Progenitor cell of endocrine pancreas (in vitro differentiated cells): ENCODE measurements around the gene JAK3. TPM values are rescaled to one million over a fixed set of nuclear protein-coding genes. Genes with fewer than 3 reads are reported as not detected.
A peak's percentile ranks its signal among the peaks of the same experiment; 100 is the strongest.

Experiments
- DNase-seq: peaks from one replicate; pipeline ENCODE4 v3.0.0; 2021; ENCODE audit warnings: low spot score; ENCODE audit not compliant: unreplicated experiment
- H3K27ac Mint-ChIP-seq: 2 replicates; pipeline ENCODE4 v1.8.0; 2021; ENCODE audit warnings: mild to moderate bottlenecking, moderate library complexity, mixed read lengths
- H3K27me3 Mint-ChIP-seq: 2 replicates; pipeline ENCODE4 v1.8.0; 2021; ENCODE audit warnings: mixed read lengths
- H3K36me3 Mint-ChIP-seq: 2 replicates; pipeline ENCODE4 v1.8.0; 2022; ENCODE audit warnings: mixed read lengths; ENCODE audit not compliant: insufficient read depth
- H3K4me1 Mint-ChIP-seq: 2 replicates; pipeline ENCODE4 v1.8.0; 2021; ENCODE audit warnings: low read depth, mixed read lengths
- H3K4me3 Mint-ChIP-seq: 2 replicates; pipeline ENCODE4 v1.8.0; 2021; ENCODE audit warnings: low read depth, mild to moderate bottlenecking, moderate library complexity, mixed read lengths
- H3K9me3 Mint-ChIP-seq: 2 replicates; pipeline ENCODE4 v1.8.0; 2021; ENCODE audit warnings: low read depth, mixed read lengths
- total RNA-seq: library from RNA; stranded (reverse); gene quantifications from 2 replicates; pipeline ENCODE4 v1.2.1, GENCODE V29; 2021
- TF ChIP-seq, protein P1 (sequence below): fragments of 200-600 bp; sonication (generic); IDR thresholded peaks from one replicate; pipeline ENCODE4 v1.5.0; 2021; ENCODE audit warnings: antibody characterized with exemption, mild to moderate bottlenecking; ENCODE audit not compliant: unreplicated experiment

JAK3 gene
- total RNA-seq, 1 donor from 2014 or later = 0.74 TPM

DNA sequence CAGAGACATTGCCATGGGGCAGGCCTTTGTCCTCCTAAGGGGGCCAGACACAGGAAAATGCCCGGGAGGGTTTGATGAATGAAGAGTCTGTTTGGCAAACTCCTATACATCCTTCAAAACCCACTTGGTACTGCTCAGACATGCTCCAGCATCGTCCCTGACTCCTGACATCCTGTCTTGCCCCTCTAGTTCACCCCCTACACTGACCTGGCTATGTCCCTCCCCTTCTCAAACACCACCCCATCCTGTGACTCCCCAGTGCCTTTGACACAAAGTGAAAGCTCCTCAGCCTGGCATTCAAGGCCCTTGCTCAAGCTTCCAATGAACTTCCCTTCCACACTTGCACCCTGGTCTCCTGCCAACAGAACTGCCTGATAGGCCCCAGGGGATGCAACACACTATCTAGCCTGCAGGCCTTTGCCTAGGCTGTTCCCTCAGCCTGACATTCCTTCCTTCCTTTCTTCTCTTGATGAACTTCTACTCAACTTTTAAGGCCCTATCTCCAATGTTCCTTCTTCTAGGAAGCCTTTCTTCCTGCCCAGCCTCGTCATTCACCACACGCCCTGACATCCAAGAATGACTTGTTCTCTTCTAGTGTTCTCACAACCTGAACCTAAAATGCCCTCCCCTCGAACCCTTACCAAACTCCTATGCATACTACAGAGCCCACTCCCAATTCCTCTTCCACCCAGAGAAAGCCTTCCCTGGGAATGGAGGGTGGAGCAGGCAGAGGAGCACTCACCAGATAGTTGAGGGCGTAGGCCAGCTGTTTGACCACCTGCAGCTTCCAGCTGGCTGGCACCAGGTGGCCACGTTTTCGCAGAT, 12.4 kb downstream of the JAK3 start:
- Mint-ChIP-seq H3K27ac (no peak overlapping the region), H3K36me3 (no peaks in the 10 kb centered on the region), H3K9me3 (no peaks in the 10 kb centered on the region), H3K4me3 (no peak overlapping the region), H3K27me3 (peaks cover 55% of the 10 kb centered on the region), H3K4me1 (no peaks in the 10 kb centered on the region)
- TF ChIP-seq, protein P1, sequence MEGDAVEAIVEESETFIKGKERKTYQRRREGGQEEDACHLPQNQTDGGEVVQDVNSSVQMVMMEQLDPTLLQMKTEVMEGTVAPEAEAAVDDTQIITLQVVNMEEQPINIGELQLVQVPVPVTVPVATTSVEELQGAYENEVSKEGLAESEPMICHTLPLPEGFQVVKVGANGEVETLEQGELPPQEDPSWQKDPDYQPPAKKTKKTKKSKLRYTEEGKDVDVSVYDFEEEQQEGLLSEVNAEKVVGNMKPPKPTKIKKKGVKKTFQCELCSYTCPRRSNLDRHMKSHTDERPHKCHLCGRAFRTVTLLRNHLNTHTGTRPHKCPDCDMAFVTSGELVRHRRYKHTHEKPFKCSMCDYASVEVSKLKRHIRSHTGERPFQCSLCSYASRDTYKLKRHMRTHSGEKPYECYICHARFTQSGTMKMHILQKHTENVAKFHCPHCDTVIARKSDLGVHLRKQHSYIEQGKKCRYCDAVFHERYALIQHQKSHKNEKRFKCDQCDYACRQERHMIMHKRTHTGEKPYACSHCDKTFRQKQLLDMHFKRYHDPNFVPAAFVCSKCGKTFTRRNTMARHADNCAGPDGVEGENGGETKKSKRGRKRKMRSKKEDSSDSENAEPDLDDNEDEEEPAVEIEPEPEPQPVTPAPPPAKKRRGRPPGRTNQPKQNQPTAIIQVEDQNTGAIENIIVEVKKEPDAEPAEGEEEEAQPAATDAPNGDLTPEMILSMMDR = no peak
- no peak for DNase-seq

- no peaks in the 10 kb centered on the region for H3K36me3 Mint-ChIP-seq
Measured at GRCh38 chr19:17834350-17835181, 13.2 kb downstream of the JAK3 start.

GRCh38 chr19:17832443-17833208, 15.2 kb downstream of the JAK3 start:
- Mint-ChIP-seq H3K9me3 (no peaks in the 10 kb centered on the region), H3K27ac (no peak overlapping the region), H3K4me3 (no peak overlapping the region), H3K27me3 (peaks cover 47% of the 10 kb centered on the region), H3K4me1 (peaks cover 2% of the 10 kb centered on the region), H3K36me3 (no peaks in the 10 kb centered on the region)
- no peak for DNase-seq
- TF ChIP-seq, protein P1 = no peak

More at GRCh38 chr19:17834350-17835181, 13.2 kb downstream of the JAK3 start:
- DNase-seq = no peak
- Mint-ChIP-seq H3K27ac (no peak overlapping the region), H3K4me3 (no peak overlapping the region), H3K27me3 (peaks cover 54% of the 10 kb centered on the region), H3K4me1 (peaks cover 2% of the 10 kb centered on the region), H3K9me3 (no peaks in the 10 kb centered on the region)
- TF ChIP-seq, protein P1 = peak; percentile 38

DNA sequence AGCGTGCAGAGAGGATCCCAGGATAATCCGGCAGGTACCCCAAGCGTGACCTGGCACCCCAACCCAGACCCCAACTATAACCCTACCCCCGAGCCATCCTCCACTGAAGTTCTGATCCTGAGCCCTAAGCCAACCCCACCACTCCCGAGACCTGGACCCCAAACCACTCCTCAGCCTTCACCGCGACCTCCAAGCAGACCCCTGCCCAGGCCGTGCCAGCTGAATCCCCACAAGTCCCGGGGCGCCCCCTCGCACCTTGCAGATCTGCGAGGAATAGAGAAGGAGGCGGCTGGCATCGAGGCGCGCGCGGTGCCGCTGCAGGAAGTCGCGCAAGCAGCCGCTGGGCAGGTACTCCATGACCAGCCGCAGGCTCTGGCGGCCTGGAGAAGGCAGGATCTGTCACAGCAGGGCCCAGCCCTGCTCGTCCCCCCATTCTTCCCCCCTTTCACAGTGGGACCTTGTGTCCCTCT, 16.3 kb downstream of the JAK3 start:
- peaks cover 43% of the 10 kb centered on the region for H3K27me3 Mint-ChIP-seq
- H3K4me3 Mint-ChIP-seq = peak overlapping the region; percentile 46
- no peak for DNase-seq
- TF ChIP-seq, protein P1 = no peak
- H3K9me3 Mint-ChIP-seq = no peaks in the 10 kb centered on the region
- no peaks in the 10 kb centered on the region for H3K36me3 Mint-ChIP-seq
- peaks cover 2% of the 10 kb centered on the region for H3K4me1 Mint-ChIP-seq
- H3K27ac Mint-ChIP-seq = no peak overlapping the region
